ENCODE results near the gene DOCK6.
"Not testable (repeated sequence)": the region's sequence is repeated elsewhere in the genome, so short reads cannot be mapped to it uniquely, and the experiment has no call there.

DOCK6 gene

GRCh38 chr19:11169896-11170678 is 92.2 kb downstream of the DOCK6 start:
- DNase-seq: no peak

DNA sequence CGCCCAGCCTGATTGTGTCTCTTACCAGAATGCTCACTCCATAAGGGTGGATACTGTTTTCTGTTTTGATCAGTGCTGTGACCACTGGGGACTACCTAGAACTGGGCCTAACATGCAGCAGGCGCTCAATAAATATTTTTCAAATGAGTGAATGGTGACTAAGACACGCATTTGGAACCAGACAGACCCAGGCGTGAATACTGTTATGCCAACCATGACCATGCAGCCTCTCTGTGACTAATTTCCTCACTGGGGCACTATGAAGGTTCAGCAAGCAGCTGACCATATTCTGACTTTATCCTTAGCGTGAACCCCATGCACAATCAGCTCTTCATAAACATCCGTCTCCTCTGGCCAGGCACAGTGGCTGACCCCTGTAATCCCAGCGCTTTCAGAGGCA is 93.8 kb downstream of the DOCK6 start:
- no peak for DNase-seq

- DNase-seq: no peak
Measured at GRCh38 chr19:11166281-11167142, 95.8 kb downstream of the DOCK6 start.

DNA sequence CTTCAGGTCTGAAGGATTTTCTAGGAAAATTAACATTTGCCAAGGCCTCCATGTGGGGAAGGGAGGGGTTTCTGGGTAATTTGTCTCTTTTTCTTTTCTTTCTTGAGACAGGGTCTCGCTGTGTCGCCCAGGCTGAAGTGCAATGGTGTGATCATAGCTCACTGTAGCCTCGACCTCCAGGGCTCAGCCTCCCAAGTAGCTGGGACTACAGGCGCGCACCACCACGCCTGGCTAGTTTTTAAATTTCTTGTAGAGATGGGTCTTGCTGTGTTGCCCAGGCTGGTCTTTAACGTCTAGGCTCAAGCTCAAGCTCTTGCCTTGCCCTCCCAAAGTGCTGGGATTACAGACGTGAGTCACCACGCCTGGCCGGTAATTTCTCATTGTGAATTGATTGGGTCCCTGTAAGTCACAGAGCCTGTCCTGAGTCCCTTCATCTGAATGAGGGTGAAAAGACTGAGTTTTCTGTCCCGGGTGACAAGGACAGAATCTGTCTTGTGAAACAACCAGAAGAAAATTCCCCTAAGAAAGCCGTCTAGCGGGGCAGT is 96.8 kb downstream of the DOCK6 start:
- no peak for DNase-seq

GRCh38 chr19:11164879-11165406 is 97.4 kb downstream of the DOCK6 start:
- DNase-seq: no peak

GRCh38 chr19:11164296-11164695 is 98.0 kb downstream of the DOCK6 start:
- no peak for DNase-seq

DNA sequence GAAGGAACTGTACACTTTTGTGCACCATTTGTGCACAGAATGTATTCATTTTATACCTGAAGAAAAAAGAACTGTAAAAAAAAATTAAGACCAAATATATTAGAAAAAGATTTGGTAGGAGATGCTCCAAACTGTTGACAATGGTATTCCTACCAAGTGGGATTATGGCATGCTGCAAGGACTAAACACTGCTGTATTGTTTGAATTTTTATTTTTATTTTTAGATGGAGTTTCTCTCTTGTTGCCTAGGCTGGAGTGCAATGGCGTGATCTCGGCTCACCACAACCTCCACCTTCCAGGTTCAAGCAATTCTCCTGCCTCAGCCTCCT is 101.9 kb downstream of the DOCK6 start:
- DNase-seq: not testable (repeated sequence)

- no peak for DNase-seq
Measured at GRCh38 chr19:11159598-11160439, 102.5 kb downstream of the DOCK6 start.

- peak; percentile 93 to 99 (median 99) for DNase-seq
Measured at GRCh38 chr19:11155373-11156120, 106.8 kb downstream of the DOCK6 start, which contains the start of gene SPC24. TSS of gene SPC24 (minus strand) at chr19:11155782. CDS start at chr19:11155776, 6 bp downstream.

DNA sequence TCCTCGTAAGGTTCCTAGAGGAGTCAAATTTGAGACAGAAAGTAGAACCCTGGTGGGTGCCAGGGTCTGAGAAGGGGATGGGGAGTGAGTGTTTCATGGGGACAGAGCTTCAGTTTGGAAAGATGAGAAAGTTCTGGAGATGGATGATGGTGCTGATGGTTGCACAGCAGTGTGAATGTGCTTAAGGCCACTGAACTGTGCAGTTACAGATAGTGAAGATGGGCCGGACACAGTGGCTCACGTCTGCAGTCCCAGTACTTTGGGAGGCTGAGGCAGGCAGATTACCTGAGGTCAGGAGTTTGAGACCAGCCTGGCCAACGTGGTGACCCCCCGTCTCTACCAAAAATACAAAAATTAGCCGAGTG is 107.7 kb downstream of the DOCK6 start:
- DNase-seq: no peak

- no peak for DNase-seq
Measured at GRCh38 chr19:11152318-11153062, 109.8 kb downstream of the DOCK6 start.

- DNase-seq: no peak
Measured at GRCh38 chr19:11151181-11151580, 111.1 kb downstream of the DOCK6 start.

All from NCI-H1417 (cell line).